Measurements from ENCODE around the gene AREG.

Gene AREG

DNA sequence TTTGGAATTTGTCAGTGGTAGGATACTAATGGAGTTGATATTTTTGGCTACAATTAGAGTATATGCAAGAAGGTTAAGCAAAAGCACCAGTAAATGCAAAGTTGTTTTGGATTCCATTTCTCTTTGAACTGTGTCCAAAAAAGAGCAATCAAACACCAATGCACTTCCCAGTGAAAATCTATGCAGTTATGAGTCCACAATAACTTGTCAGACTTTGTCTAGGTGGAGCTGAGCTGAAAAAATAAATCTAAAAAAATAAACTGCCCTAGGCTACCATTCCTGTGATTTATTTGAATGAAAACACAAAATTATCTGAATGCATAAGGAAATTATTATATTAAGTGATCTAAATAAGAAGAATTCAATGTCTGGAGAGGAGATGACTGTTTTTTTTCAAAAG is 37.0 kb upstream of the AREG start:
- TF ChIP-seq, protein P1, sequence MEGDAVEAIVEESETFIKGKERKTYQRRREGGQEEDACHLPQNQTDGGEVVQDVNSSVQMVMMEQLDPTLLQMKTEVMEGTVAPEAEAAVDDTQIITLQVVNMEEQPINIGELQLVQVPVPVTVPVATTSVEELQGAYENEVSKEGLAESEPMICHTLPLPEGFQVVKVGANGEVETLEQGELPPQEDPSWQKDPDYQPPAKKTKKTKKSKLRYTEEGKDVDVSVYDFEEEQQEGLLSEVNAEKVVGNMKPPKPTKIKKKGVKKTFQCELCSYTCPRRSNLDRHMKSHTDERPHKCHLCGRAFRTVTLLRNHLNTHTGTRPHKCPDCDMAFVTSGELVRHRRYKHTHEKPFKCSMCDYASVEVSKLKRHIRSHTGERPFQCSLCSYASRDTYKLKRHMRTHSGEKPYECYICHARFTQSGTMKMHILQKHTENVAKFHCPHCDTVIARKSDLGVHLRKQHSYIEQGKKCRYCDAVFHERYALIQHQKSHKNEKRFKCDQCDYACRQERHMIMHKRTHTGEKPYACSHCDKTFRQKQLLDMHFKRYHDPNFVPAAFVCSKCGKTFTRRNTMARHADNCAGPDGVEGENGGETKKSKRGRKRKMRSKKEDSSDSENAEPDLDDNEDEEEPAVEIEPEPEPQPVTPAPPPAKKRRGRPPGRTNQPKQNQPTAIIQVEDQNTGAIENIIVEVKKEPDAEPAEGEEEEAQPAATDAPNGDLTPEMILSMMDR (IDR thresholded peaks at IDR 0.05; ENCODE audit: low read depth, low read length, missing control alignments): no peak
- no peak overlapping the region for H3K4me3 ChIP-seq (replicated peaks; ENCODE audit: low read depth, low read length)
- no peak for DNase-seq (ENCODE audit: extremely low read depth, low read depth)

DNA sequence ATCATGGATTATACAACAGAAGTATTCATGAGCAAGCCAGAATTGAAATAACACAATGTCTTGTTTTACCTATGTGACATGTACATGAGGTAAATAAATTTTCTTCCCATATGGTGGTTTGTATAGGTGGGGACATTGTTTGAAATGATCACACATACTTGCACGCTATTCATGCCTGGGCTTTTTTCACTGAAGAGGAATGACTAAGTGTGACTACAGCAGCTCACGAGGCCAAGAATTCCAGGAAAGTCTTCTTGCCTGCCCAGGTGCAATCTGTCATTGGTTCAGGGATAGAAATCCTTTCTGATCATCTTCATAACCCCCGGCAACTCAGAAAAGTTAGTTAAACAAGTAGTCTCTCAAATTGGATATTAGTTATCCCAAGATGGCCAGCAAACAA is 36.3 kb upstream of the AREG start:
- TF ChIP-seq, protein P1 (IDR thresholded peaks at IDR 0.05; ENCODE audit: low read depth, low read length, missing control alignments): no peak
- no peak overlapping the region for H3K4me3 ChIP-seq (replicated peaks; ENCODE audit: low read depth, low read length)
- no peak for DNase-seq (ENCODE audit: extremely low read depth, low read depth)

DNA sequence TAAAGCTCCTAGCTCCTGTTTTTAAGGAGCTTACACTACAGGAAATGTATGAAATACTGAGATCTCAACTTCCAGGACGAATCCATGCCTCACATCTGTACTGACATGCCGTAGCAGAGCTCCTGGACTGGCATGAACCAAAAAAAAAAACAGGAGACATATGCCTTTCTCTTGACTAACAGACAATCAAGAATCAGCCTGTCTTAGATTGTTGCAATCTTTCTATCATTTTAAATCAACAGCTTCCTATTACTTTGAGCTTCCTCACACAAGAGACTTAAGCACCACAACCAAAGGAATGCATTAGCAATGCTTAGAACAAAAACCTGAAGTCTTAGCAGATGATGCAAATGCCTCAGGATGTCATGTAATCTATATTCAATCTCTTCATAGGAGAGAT is 34.7 kb upstream of the AREG start:
- DNase-seq (ENCODE audit: extremely low read depth, low read depth): no peak

DNA sequence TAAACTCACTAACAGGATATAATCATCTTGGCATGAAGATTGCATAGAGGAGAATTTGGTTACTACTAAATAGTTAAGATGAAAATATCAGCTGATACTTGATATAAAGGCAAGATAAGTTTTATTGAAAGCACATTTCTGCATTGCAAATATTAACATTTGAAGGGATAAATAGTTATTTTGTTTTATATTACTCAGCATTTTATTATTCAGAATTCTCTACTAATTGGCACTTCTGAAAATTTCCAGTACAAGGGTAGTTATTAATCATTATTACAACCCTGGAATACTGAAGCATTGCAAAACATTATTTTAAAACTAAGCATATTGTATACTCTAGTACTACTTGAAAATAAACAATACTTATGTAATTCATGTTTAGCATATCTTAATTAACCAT is 32.7 kb upstream of the AREG start:
- TF ChIP-seq, protein P1 (IDR thresholded peaks at IDR 0.05; ENCODE audit: low read depth, low read length, missing control alignments): no peak
- no peak for DNase-seq (ENCODE audit: extremely low read depth, low read depth)
- no peak overlapping the region for H3K4me3 ChIP-seq (replicated peaks; ENCODE audit: low read depth, low read length)

More for the DNA sequence above, 34.7 kb upstream of the AREG start:
- TF ChIP-seq, protein P1 (IDR thresholded peaks at IDR 0.05; ENCODE audit: low read depth, low read length, missing control alignments): no peak
- H3K4me3 ChIP-seq (replicated peaks; ENCODE audit: low read depth, low read length): no peak overlapping the region

DNA sequence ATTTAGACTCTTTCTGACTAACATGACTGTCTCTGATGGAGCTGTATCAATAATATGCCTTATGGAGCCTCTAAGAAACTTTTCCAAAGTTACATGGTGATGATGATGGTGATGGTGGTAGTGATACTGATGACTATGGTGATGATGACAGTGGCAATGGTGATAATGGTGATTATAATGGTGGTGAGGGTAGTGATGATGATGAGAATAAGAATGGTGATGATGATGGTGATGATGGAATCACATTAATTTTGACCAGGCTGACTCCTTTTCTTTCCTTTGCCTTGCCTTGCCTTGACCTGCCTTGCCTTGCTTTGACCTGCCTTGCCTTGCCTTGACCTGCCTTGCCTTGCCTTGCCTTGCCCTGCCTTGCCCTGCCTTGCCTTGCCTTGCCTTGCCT is 31.7 kb upstream of the AREG start:
- DNase-seq (ENCODE audit: extremely low read depth, low read depth): no peak
- TF ChIP-seq, protein P1 (IDR thresholded peaks at IDR 0.05; ENCODE audit: low read depth, low read length, missing control alignments): no peak
- H3K4me3 ChIP-seq (replicated peaks; ENCODE audit: low read depth, low read length): no peak overlapping the region

DNA sequence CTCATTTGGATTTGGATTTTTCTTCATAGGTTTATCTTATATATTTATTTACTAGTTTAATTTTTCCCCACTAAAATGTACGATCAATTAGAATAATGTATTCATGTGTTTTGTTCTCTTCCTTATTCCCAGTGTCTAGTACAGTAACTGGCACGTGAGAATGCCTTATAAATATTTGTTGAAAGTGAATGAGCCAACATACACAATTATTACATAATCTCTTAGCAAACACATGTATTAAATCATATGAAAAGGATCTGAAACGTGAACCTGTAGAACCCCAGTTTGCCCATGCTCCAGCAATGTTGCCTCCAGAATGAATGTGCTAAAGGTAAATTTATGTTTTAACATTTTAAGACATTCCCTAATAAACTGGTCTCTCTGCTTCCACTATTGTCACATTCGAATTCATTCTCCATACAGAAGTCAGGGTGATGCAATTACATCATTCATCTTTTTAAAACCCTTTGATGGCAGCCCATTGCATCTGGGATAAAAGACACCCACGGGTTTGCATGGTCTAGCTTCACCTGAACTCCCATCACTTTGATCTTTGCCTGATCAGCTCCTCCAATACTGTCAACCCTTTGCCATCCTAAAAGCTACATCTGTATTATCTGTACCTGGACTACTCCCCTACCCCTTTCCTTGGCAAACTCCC is 30.7 kb upstream of the AREG start:
- TF ChIP-seq, protein P1 (IDR thresholded peaks at IDR 0.05; ENCODE audit: low read depth, low read length, missing control alignments): no peak
- no peak for DNase-seq (ENCODE audit: extremely low read depth, low read depth)
- H3K4me3 ChIP-seq (replicated peaks; ENCODE audit: low read depth, low read length): no peak overlapping the region

Data from HFF-Myc (cell line).